Panc1 (cell line): Measurements from ENCODE around the gene GALP. TPM values are rescaled to one million over a fixed set of nuclear protein-coding genes. Genes with fewer than 3 reads are reported as not detected.

Experiments
- ATAC-seq: fragments of 200-7000 bp; cut with Tn5 transposase; 2 replicates; pipeline ENCODE4 v1.9.1; 2020; ENCODE audit warnings: mild to moderate bottlenecking, moderate library complexity
- BruUV-seq: library from RNA; stranded (reverse); fragments of 400-500 nt; replicated peaks from 2 replicates; lab custom pipeline; 2021; lab: Mats Ljungman, UMichigan
- CTCF ChIA-PET: fragments of 300-600 bp; sonication (Branson Sonifier 250); formaldehyde crosslinking; loops from one replicate; lab custom pipeline; 2022; ENCODE audit warnings: antibody characterized with exemption; lab: Charles Lee
- POLR2A ChIA-PET: fragments of 300-600 bp; sonication (Branson Sonifier 250); formaldehyde crosslinking; loops from one replicate; lab custom pipeline; 2022; ENCODE audit warnings: antibody characterized with exemption; lab: Charles Lee
- DNase-seq: peaks from one replicate; pipeline ENCODE4 v3.0.0-alpha.2; 2010; ENCODE audit warnings: low read depth, low spot score
- H3K27ac ChIP-seq: 2 replicates; pipeline ENCODE4 v1.5.1; 2011; ENCODE audit warnings: mild to moderate bottlenecking, low read length, inconsistent platforms
- H3K27me3 ChIP-seq: fragments of 200-500 bp; sonication (Bioruptor generic); 2 replicates; pipeline ENCODE4 v1.6.0; 2014; ENCODE audit warnings: low read length, inconsistent platforms; ENCODE audit not compliant: control insufficient read depth, insufficient read depth
- H3K36me3 ChIP-seq: fragments of 200-500 bp; sonication (Bioruptor generic); 2 replicates; pipeline ENCODE4 v1.5.1; 2014; ENCODE audit warnings: inconsistent platforms, mild to moderate bottlenecking, low read length, moderate library complexity; ENCODE audit not compliant: control insufficient read depth, insufficient read depth
- H3K4me1 ChIP-seq: 2 replicates; pipeline ENCODE4 v1.5.1; 2011; ENCODE audit warnings: inconsistent platforms, mild to moderate bottlenecking, low read length, moderate library complexity; ENCODE audit not compliant: control insufficient read depth, insufficient read depth
- H3K4me3 ChIP-seq, 2 experiments: 2 replicates each; pipeline ENCODE4 v1.5.1; 2011 to 2012; ENCODE audit warnings: low read depth in 2 of 2, low read length in 2 of 2, mild to moderate bottlenecking in 2 of 2, inconsistent platforms in 1 of 2, moderate library complexity in 1 of 2
- H3K9me3 ChIP-seq: fragments of 200-500 bp; sonication (Bioruptor generic); 2 replicates; pipeline ENCODE4 v1.5.1; 2014; ENCODE audit warnings: low read depth, mild to moderate bottlenecking, inconsistent platforms, low read length, moderate library complexity; ENCODE audit not compliant: control insufficient read depth, insufficient read depth
- POLR2AphosphoS5 ChIP-seq: IDR thresholded peaks from 2 replicates; pipeline ENCODE4 v1.6.1; 2012; ENCODE audit warnings: mild to moderate bottlenecking, low read depth, low read length, moderate library complexity
- SIN3A ChIP-seq: IDR thresholded peaks from 2 replicates; pipeline ENCODE4 v1.6.1; 2012; ENCODE audit warnings: low read depth, mild to moderate bottlenecking, low read length, moderate library complexity, borderline replicate concordance; ENCODE audit not compliant: insufficient read depth
- TCF7L2 ChIP-seq: IDR thresholded peaks from 2 replicates; pipeline ENCODE4 v1.6.1; 2011; ENCODE audit warnings: mild to moderate bottlenecking, low read depth, low read length, inconsistent platforms
- in situ Hi-C: cut with HindIII; loops from 2 replicates; pipeline ENCODE4 v1.10.0; 2016; ENCODE audit warnings: low sequenced_read_pairs, low pct_unique_long_range_greater_than_20kb
- intact Hi-C: fragments of 100-400 bp; cut with micrococcal nuclease; formaldehyde crosslinking; loops from one replicate; pipeline ENCODE4 v1.10.0; 2022; ENCODE audit not compliant: unreplicated experiment
- total RNA-seq: library from RNA; stranded (reverse); gene quantifications from one replicate; pipeline ENCODE4 v1.2.1, GENCODE V29; 2021; ENCODE audit not compliant: unreplicated experiment
- TF ChIP-seq, protein P1 (sequence below), 2 experiments: IDR thresholded peaks; 2 replicates each; pipeline ENCODE4 v1.6.1; 2011 to 2012; ENCODE audit warnings: low read depth in 2 of 2, control low read depth in 1 of 2, low read length in 1 of 2, mild to moderate bottlenecking in 1 of 2, moderate library complexity in 1 of 2; ENCODE audit not compliant: insufficient read depth in 1 of 2
- TF ChIP-seq, protein P2 (sequence below): fragments of 450-650 bp; IDR thresholded peaks from 2 replicates; pipeline ENCODE4 v1.5.1; 2017; ENCODE audit warnings: mild to moderate bottlenecking

The GALP gene
- total RNA-seq, 1 experiment from 2014 or later: not detected

DNA sequence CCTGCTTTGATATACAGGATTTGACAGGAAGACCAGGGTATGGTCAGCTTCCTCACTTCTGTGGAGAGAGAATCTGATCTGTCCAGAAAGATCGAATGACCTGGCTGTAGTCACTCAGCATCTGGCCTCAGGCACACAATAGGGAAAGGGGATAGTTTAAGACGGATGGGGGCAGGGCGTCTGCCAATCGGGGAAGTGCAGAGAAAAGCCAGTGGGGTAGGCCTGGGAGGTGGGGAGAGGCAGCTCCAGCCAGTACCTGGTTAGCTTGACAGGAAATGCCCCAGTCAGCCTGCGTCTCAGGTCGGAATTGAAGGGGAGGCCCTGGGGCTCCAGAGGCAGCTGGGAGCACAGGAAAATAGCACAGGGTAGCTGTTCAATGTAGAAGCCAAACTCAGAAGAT, 22.3 kb upstream of the GALP start:
- Histone ChIP-seq H3K36me3 (peaks cover 11% of the 10 kb centered on the region), H3K4me1 (no peaks in the 10 kb centered on the region), H3K9me3 (no peaks in the 10 kb centered on the region), H3K27me3 (no peaks in the 10 kb centered on the region), H3K27ac (no peak overlapping the region), H3K4me3 (no peak overlapping the region)
- POLR2A ChIA-PET: no interaction called here
- intact Hi-C loops: no loop called here
- no peak for DNase-seq
- ATAC-seq: no peak
- in situ Hi-C loops: no loop called here
- CTCF ChIA-PET: no interaction called here
- TF ChIP-seq POLR2AphosphoS5 (no peak), TCF7L2 (no peak), SIN3A (no peak)
- TF ChIP-seq, protein P1, sequence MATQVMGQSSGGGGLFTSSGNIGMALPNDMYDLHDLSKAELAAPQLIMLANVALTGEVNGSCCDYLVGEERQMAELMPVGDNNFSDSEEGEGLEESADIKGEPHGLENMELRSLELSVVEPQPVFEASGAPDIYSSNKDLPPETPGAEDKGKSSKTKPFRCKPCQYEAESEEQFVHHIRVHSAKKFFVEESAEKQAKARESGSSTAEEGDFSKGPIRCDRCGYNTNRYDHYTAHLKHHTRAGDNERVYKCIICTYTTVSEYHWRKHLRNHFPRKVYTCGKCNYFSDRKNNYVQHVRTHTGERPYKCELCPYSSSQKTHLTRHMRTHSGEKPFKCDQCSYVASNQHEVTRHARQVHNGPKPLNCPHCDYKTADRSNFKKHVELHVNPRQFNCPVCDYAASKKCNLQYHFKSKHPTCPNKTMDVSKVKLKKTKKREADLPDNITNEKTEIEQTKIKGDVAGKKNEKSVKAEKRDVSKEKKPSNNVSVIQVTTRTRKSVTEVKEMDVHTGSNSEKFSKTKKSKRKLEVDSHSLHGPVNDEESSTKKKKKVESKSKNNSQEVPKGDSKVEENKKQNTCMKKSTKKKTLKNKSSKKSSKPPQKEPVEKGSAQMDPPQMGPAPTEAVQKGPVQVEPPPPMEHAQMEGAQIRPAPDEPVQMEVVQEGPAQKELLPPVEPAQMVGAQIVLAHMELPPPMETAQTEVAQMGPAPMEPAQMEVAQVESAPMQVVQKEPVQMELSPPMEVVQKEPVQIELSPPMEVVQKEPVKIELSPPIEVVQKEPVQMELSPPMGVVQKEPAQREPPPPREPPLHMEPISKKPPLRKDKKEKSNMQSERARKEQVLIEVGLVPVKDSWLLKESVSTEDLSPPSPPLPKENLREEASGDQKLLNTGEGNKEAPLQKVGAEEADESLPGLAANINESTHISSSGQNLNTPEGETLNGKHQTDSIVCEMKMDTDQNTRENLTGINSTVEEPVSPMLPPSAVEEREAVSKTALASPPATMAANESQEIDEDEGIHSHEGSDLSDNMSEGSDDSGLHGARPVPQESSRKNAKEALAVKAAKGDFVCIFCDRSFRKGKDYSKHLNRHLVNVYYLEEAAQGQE (IDR thresholded peaks at IDR 0.05; ENCODE audit: insufficient read depth in 1 of 2, low read depth in 2 of 2, low read length in 1 of 2): no peak
- TF ChIP-seq, protein P2, sequence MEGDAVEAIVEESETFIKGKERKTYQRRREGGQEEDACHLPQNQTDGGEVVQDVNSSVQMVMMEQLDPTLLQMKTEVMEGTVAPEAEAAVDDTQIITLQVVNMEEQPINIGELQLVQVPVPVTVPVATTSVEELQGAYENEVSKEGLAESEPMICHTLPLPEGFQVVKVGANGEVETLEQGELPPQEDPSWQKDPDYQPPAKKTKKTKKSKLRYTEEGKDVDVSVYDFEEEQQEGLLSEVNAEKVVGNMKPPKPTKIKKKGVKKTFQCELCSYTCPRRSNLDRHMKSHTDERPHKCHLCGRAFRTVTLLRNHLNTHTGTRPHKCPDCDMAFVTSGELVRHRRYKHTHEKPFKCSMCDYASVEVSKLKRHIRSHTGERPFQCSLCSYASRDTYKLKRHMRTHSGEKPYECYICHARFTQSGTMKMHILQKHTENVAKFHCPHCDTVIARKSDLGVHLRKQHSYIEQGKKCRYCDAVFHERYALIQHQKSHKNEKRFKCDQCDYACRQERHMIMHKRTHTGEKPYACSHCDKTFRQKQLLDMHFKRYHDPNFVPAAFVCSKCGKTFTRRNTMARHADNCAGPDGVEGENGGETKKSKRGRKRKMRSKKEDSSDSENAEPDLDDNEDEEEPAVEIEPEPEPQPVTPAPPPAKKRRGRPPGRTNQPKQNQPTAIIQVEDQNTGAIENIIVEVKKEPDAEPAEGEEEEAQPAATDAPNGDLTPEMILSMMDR: no peak
- no TSS peak for BruUV-seq

DNA sequence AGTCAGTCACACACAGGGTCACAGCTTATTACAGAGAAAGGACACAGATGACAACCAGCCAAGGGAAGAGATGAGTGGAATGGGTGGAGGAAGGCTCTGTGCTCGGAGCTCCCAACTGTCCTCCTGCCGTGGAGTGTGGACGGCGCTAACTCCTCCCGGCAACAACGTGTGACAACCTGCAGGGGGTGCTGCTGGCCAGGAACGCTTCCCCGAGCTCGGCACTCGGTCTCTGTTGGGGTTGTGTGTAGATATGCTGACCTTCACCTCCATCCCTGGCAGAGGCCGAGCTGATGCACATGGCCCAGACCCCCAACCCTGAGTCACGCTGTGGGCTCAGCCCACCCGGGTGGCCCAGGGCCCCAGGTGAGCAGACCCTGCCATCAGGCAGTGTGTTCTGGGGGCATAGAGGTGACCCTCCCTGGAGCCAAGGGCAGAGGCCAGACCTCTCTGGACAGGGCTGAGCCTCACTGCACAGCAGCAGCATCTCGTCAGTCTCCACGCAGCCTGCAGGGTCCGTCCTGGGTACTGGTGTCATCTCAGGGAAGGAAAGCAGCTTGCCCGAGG, 20.6 kb upstream of the GALP start:
- H3K4me3 ChIP-seq: no peak overlapping the region
- BruUV-seq: no TSS peak
- no peak overlapping the region for H3K27ac ChIP-seq
- no peaks in the 10 kb centered on the region for H3K9me3 ChIP-seq
- ChIA-PET POLR2A (no interaction called here), CTCF (interaction anchor here (0.6 to 1.2 kb wide), 4 partner anchors 9 to 98 kb away, joined by 3 to 5 read pairs (median 4); no protein-coding TSS in a partner anchor)
- no peaks in the 10 kb centered on the region for H3K4me1 ChIP-seq
- ATAC-seq (peak; percentile 76), DNase-seq (no peak)
- peaks cover 7% of the 10 kb centered on the region; the same call in 1 of the 2 replicates for H3K36me3 ChIP-seq
- in situ Hi-C loops: no loop called here
- H3K27me3 ChIP-seq: no peaks in the 10 kb centered on the region
- intact Hi-C loops: no loop called here
- no peak for TF ChIP-seq TCF7L2
- TF ChIP-seq, protein P1 (IDR thresholded peaks at IDR 0.05; ENCODE audit: insufficient read depth in 1 of 2, low read depth in 2 of 2, low read length in 1 of 2): no peak
- no peak for TF ChIP-seq POLR2AphosphoS5
- TF ChIP-seq SIN3A: no peak
- TF ChIP-seq, protein P2: no peak; the same call in 1 of the 2 replicates
